T-helper 2 cell treated with Interferon-gamma antibody and Interleukin-4, amounts not matched to agents 100 ng/mL and 5 ng/mL, for 36 hours (primary cell): ENCODE data around the gene CLDND1. TPM values are rescaled to one million over a fixed set of nuclear protein-coding genes. Genes with fewer than 3 reads are reported as not detected.

Experiments
- intact Hi-C: fragments of 100-400 bp; cut with micrococcal nuclease; formaldehyde crosslinking; loops from one replicate; pipeline ENCODE4 v1.15.1; 2023
- total RNA-seq: library from RNA; stranded (reverse); gene quantifications from 2 replicates; pipeline ENCODE4 v1.2.3, GENCODE V29; 2022

CLDND1 gene
- total RNA-seq = 535 and 555 TPM in 2 replicates

DNA sequence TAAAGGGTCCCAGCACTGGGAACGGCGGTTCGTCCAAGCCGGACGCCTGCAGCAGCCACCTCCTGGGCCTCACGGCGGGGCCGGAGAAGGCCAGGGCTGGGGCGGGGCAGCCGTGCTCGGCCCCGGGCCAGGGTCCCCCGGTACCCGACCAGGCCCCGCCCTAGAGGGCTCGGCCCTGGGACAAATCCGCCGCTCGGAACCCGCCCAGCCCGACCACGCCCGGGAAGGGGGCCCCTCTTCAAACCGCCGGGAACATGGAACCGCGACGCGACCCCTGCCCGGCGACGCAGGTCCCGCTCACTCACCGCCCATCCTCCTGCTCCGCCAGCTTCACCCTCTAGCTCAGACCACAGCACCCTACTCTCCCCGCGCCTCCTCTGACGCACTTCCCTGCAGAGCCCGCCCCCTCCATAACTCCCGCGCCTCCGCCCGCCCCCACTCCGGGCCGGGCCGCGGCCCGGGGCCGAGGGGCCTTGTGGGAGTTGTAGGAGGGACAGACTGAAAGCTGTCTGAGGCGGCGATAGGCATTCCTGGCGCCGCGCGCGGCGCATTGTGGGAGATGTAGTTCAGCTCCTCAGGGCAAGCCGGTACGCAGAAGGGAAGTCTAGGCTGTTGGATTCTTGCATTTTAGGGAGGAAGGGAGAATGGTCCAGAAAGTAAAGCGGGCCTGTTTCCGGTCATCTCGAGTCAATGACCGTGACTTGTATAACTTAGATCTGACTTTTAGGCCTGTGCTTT, at the start of gene CLDND1:
TSS of gene CLDND1 (minus strand) at position 359 of the 738 bp plus-strand sequence. CDS start 1,478 bp downstream, outside the sequence.
- intact Hi-C loops = loop anchor here (1.0 to 2.0 kb wide), 9 partner anchors 14 to 1738 kb away; partner anchors contain the start of genes ARL6, CPOX, DCBLD2 and TBC1D23

DNA sequence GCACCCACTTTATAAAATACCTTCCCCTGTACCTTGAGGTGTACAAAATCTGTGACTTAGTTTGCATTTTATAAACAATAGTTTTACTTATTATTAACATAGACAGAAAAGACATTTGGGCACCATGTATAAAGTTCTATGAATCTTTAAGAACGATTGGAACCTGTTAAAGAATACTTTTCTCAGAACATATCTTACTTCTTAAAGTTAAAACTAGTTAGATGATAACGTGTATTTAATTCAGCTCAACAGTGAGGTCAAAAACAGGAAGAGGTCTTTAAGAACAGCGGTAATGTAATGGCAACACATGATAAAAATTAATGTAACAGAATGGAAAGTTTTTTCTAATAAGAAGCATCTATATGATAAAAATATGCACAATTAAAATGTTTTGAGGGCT, 45.7 kb upstream of the CLDND1 start:
- intact Hi-C loops = no loop called here

DNA sequence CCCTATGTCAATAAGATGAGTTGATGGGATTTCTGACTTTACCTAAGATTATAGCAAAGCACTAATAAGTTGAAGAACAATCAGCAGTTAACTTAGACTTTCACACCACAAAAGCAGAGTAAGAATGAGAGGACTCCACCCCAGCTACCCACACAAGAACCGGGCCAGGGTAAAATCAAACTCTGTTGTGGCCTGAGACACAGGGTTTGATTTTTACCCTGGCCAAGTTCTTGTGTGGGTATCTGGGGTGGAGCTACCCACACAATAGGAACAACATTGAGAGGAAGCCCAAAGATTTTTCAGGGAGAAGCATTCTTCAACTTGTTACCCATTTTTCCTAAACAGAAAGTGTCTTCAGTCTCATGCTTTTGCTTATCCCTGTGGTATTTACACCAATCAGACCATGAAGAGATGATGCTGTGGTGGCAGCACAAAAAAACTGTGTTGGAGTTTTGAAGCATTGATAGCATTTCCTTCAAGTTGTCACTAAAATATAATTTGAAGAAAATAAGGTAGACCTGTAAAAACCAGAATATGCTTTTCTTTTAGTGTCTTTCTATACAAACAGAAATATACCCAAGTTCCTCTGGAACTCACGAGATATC, 45.1 kb upstream of the CLDND1 start:
- intact Hi-C loops = loop anchor here (1.0 kb wide), 1 partner anchor 11 kb away; no protein-coding TSS in a partner anchor

DNA sequence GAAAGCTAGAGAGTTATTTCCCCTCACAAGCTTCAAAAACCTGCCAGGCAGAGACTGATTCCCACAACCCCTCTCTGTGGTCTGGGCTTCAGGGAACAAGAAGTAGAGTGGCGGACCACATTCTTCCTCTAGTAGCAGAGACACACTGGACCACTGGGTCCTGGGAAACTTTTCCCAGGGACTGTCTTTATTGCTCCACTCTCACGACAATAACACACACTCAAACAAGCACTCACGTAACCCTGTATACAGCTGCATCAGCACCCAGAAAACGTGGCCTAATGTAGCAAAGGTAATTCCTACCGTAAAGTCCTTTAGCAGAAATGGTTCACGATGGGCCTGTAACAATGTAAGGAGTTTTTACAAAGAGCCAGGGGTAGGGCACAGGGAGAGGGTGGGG, 43.1 kb upstream of the CLDND1 start:
- intact Hi-C loops = no loop called here

DNA sequence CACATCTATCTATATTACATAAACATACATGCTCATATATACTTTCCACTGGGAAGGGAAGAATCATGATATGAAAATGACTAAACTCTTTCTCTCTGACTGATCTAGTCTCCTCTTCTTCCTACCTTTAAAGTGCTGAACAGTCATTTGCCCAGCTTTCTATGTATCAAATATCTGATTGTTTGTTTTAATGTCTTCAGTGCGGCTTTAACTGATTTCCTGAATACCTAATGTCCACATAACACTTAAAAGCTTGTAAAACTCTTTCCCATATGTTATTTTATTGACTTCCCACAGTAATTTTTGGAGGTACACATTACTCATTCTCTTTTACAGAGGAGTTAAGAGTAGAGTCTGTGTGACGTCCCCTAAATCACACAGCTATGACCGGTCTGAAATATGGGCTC, 42.5 kb upstream of the CLDND1 start:
- intact Hi-C loops = no loop called here

DNA sequence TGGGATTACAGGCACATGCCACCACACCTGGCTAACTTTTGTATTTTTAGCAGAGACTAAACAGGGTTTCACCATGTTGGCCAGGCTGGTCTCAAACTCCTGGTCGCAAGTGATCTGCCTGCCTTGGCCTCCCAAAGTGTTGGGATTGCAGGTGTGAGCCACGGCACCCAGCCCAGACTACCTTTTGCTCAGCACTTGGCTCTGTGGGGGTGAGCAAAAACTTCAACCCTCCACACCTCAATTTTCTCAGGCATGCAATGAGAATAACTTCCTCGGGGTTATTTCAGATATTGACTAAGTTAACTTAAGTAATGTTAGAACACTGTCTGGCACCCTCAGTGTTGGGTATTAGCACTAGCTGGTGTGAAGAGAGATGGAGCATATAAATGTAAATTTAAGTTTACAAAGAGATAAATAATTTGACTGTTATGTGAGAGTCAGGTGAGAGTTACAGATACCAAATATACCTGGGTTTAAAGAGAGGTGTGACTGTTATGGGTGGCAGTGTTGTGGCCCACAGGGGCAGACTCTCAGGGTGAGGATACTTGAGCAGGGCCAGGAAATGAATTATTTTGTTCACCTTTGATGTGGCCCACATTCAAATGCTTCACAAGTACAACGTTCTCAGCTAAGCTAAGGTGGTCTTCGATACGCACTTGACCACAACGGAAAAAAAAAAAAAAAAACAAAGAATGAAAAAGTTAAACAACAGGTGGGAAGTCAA, 41.7 kb upstream of the CLDND1 start:
- intact Hi-C loops = no loop called here

DNA sequence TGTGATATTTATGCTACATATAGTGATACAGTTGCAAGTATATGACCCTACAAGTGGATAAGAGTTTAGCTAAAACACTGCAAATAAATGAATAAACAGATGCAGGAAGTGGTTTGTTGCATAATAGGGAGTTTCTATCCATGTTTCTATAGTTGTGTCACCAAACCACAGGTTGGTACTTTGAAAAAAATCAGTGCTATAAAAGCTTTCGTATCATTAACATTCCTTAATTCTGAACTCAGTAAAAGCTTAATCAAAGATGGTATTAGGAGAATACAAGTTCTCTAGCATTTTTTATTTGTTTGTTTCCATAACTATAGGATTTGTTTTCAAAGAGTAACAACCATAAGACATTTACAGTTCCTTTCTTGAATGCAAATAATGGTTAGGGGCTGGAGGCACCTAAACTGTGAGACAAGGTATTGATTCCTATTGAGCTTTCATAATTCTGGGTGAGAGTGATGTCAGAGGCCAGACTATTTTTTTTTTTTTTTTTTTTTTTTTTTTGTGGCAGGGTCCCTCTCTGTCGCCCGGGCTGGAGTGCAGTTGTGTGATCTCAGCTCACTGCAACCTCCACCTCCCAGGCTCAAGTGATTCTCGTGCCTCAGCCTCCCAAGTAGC, 41.1 kb upstream of the CLDND1 start:
- intact Hi-C loops = no loop called here

DNA sequence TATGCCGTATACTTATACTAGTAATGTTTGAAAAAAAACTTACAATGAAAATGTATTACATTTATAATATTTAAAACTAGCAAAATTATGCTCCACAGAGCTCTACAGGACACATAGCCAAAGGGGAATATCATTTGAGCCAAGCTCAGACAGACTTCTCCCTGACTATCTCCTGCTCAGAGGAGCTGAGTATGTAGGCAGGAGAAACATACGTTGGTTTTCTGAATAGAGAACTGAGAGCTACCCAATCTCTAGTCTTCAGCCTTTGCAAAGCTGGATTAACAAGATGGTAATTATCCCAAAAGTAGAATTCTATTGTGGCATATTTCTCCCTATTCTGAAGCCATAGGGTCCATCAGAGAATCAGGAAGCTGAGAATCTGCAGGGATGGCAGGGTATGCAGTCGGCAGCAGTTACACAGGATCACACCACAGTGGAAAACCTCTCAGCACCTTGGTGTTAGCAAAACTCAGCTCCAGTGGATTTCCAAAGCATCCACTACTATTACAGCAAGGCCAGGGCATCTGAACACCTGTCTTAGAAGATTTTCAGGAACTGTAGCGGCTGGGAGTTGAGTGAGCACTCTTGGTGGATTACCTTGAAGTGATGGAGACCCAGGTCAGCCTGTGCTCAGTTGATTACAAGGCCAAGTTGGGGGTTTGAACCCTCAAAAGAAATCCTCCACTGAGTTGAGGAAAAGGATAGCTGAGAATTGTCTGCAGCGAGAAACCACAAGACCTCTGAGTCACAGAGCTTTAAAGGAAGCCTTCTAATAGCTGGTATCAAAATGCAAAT, 39.2 kb upstream of the CLDND1 start:
- intact Hi-C loops = loop anchor here (1.0 kb wide), 1 partner anchor 22 kb away; no protein-coding TSS in a partner anchor

DNA sequence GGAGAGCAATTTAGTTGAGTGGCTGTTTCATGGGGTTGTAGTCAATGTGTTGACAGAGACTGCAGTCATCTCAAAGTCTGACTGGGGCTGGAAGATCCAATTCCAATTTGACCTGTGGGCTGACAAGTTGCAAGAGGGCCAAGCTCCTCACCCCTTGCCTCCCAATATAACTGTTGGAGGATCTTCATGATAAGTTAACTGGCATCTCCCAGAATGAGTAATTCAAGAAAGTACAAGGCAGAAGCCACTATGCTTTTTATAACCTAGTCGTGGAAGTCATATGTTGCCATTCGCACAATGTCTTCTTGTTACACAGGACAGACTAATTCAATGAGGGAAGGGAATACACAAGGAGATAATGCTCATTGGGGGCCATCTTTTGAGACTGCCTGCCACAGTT, 38.2 kb upstream of the CLDND1 start:
- intact Hi-C loops = no loop called here

DNA sequence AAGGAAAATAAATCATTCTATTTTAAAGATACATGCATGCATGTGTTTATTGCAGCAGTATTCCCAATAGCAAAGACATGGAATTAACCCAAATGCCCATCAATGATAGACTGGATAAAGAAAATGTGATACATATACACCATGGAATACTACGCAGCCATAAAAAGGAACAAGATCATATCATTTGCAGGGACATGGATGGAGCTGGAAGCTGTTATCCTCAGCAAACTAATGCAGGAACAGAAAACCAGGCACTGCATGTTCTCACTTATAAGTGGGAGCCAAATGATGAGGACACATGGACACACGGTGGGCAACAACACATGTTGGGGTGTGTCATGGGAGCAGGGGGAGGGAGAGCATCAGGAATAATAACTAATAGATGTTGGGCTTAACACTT, 37.1 kb upstream of the CLDND1 start:
- intact Hi-C loops = loop anchor here (5.0 to 10.0 kb wide), 2 partner anchors 735 to 1843 kb away; partner anchors contain the start of genes CRYBG3, LNP1 and TOMM70

DNA sequence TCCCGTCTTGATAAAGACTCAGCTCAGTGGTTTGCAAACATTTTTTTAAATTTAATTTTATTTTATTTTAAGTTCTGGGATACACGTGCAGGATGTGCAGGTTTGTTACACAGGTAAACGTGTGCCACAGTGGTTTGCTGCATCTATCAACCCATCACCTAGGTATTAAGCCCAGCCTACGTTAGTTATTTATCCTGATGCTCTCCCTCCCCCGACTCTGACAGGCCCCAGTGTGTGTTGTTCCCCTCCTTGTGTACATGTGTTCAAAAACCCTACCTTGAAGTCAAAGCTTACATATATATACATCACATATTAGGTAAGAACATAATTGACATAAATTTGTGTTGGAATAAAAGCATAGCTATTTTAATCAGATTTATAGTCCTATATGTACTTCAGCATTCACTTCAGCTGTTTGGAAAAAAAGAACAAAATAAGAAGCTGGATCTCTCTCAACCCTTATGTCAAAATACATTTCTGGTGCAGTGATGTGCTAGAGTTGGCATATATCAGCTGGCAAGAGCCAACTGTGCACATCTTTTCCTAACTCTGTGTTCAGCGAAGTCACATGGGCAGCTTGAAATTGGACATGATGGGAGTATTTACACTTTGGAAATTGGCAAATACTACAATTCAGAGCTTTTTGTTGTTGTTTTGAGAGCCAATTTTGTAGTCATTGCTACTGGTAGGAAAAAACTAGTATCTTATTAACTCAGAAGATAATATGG, 35.6 kb upstream of the CLDND1 start:
- intact Hi-C loops = loop anchor here (5.0 to 10.0 kb wide), 2 partner anchors 733 to 1844 kb away; partner anchors contain the start of genes CRYBG3, LNP1 and TOMM70

DNA sequence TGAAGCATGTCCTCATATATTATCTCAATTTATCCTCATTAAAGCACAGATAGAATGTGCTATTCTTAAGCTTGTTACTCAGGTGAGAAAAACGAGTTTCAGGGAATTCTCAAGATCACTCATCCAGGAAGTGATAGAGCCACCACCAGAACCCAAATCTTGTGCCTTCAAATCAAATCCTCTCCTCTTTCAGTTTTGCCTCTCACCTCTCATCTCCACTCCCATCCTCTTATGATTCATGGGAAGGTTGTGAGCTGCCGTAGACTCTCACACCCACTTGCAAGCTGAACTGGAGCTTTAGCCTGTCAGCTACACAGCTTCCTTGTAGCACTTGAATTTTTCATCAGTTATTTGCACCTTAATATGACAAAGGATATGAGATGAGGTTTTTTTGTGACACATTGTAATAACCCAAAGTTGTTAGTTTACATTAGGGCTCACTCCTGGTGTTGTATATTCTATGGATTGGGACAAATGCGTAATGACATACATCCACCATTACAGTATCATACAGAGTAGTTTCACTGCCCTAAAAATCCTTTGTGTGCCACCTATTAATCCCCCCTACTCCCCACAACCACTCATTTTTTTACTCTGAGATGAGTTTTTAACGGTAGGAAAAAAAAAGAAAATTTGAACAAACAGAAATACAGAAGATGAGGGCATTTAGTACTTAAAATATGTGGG, 34.8 kb upstream of the CLDND1 start:
- intact Hi-C loops = loop anchor here (1.0 to 10.0 kb wide), 3 partner anchors 17 to 1845 kb away; partner anchors contain the start of genes CRYBG3, LNP1 and TOMM70

DNA sequence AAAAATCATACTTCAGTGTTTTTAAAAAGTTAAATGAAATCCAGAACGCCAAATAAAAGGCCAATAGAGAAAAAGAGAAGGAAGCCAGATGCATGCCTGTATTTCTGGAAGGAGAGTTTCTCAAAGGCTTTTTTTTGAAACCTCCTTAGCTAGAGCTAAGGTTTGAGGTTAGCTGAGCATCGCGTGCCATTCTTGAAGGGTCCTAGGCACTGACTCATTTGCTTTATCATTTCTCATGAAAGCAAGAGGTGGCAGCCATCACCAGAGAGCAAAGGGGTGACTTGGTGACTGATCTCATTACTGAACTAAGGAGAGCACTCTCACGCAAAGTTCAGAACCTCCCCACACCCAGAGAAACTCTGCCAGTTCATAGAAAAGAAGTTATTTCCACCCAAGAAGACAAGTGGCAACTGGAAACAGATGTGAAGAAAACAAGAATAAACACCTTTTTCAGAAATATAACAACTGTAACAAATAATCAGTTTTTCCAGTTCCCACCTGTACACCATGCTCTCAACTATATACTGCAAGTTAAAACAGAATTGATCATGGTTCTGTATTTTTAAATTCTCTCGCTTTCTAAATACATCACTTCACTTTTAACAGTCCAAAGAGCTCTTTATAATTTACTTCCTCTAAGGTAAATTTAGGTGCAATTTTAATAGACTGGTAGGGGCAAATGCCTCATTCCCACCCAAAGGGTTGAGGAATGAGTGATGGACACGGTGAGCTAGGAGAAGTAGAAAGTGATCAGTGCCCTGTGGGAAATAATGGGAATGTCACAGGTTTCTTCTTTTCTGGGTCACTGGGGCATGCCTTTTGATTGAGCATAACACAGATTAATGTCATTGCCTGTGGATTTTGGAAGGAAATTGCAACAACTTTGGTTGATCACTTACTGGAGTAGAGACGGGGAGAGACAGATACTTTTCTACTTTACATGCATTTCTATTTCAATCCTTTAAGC, 33.7 kb upstream of the CLDND1 start:
- intact Hi-C loops = loop anchor here (1.0 to 10.0 kb wide), 9 partner anchors 10 to 1846 kb away; partner anchors contain the start of genes CLDND1, CPOX, CRYBG3 and LNP1

DNA sequence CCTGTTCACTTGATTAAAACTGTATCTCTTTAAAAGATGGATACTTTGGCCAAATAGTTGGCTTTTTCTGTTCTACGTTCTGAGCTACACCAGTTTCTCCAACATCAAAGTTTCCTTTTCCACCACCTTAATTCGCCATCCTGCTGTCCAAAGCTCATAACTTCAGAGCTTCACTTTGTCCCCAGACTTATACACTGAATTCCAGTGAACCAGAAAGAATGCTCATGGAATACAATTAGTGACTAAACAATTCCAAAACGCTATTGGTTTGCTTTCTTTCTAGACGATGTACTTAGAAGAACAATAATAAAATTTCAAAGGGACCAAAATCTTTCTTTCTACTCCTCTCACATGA, 32.3 kb upstream of the CLDND1 start:
- intact Hi-C loops = loop anchor here (5.0 to 10.0 kb wide), 2 partner anchors 730 to 1847 kb away; partner anchors contain the start of genes CRYBG3, LNP1 and TOMM70

DNA sequence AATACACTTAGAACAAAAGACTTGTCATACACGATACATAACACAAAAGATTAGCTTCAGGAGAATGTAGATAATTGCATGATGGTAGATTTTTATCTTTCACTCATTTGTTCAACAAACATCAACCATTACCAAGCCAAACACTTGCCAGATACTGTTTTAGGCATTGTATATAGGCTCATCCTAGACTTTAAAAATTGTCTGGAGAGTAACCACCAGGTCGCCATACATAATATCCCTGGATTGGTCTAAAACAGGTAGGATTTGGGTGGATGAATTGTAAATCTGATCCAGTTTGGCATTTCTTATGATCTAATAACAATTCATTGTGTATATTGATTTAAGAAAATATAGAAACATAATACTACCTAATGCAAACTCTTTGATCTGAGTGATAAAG, 31.9 kb upstream of the CLDND1 start:
- intact Hi-C loops = loop anchor here (10.0 kb wide), 1 partner anchor 730 kb away; the partner anchor contains the start of gene CRYBG3

DNA sequence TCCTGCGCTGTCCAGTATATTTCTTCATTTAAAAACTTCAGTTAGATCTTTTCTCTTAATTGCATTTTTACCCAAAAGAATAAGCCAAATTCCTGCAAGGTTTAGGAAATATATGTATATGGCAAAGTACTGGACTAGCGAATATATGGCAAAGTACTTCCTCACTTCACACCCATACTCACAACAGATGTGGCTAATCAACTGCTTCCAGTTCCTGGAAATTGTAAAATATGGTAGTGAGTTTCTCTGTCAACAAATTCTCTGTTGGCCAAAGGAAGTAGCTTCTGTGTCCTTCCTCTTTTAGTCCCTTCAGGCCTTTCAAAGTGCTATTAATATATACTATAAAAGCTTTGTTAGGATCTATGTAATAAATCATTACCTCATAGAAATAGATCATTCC, 31.1 kb upstream of the CLDND1 start:
- intact Hi-C loops = loop anchor here (10.0 kb wide), 1 partner anchor 729 kb away; the partner anchor contains the start of gene CRYBG3

DNA sequence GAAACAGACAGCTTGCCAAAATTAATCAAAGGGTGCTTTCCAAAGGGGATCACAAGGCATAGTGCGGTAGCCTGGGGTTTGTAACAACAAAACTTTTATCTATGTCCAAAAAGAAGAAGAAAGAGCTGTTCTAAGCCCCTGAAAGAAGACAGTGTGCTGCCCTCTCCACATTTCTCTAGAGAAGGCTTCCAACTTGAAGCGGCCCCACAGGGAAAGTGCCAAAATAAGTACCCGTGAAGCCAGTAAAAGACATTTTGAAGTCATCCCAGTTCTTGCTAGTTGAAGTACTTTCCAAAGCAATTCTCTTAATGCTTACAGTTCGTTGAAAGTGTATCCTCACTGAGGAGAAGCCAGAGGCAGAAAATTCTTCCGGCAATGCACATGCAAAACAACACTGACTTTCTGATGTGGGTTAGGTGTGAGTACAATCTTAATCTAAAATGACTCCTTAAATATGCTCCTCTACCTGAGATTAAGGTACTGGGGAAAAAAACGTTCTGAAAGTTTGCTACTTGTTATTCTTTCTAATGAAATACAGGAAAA, 30.4 kb upstream of the CLDND1 start:
- intact Hi-C loops = loop anchor here (10.0 kb wide), 1 partner anchor 728 kb away; the partner anchor contains the start of gene CRYBG3
